HT-29 (cell line): Measurements from ENCODE around the gene STRIP1. TPM values are rescaled to one million over a fixed set of nuclear protein-coding genes. Genes with fewer than 3 reads are reported as not detected.
A peak's percentile ranks its signal among the peaks of the same experiment; 100 is the strongest.
"Not testable (repeated sequence)": the region's sequence is repeated elsewhere in the genome, so short reads cannot be mapped to it uniquely, and the experiment has no call there.

ENCODE experiments used
- DNase-seq: peaks from one replicate; pipeline ENCODE4 v3.0.0-alpha.2; 2015; ENCODE audit warnings: low spot score
- total RNA-seq: library from RNA; depleted of rRNA; stranded (reverse); fragments of >200 nt; shearing (Covaris generic); gene quantifications from 2 replicates; pipeline ENCODE4 v1.2.3, GENCODE V29; 2014

The STRIP1 gene
- total RNA-seq, 1 experiment from 2014 or later, result 24.1 TPM

DNA sequence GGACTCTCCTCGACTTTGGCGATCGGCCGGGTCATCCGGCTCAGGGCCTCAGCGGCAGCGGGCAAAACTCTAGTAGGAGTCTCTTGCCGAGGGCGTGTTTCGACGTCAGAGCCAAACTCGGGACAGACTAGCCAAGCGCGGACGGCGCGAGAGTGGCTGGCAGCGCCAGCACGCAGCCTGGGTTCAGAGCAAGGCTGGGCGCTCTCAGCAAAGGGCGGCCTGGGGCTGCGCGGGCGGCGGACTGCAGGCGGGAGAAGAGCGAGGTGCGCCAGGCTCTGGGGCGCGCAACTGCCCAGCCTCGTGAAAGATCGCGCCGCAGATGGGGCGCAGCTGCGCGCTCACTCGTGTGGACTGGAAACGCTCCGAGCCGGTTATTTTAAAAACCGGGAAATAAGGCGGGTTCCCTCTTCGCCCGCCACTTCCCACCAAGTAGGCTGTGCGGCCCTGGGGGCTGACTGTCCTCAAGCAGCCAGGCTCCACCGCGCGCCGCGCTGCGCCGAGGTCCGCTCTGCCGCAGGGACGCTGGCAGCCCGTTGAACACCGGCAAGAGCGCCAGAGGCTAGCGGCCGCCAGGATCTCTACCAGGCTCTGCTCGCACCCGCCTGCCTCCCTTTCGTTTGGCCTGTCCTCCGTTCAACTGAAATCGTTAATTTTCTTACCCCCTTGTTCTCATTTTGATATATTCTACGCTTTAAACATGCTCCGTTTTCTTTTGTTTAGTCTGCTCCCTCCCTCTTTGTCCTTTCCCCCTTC lies 33.6 kb downstream of the STRIP1 start:
- no peak for DNase-seq

- no peak for DNase-seq
Observed at GRCh38 chr1:110068646-110069403, 34.4 kb downstream of the STRIP1 start.

- DNase-seq, result no peak
Observed at GRCh38 chr1:110069404-110070281, 35.2 kb downstream of the STRIP1 start.

- DNase-seq, result no peak
Observed at GRCh38 chr1:110070282-110070669, 35.9 kb downstream of the STRIP1 start.

- DNase-seq, result no peak
Observed at GRCh38 chr1:110070671-110071242, 36.3 kb downstream of the STRIP1 start, which contains the start of gene ALX3. ALX3 (minus strand) TSS chr1:110070672; CDS start chr1:110070612, 60 bp downstream.

DNA sequence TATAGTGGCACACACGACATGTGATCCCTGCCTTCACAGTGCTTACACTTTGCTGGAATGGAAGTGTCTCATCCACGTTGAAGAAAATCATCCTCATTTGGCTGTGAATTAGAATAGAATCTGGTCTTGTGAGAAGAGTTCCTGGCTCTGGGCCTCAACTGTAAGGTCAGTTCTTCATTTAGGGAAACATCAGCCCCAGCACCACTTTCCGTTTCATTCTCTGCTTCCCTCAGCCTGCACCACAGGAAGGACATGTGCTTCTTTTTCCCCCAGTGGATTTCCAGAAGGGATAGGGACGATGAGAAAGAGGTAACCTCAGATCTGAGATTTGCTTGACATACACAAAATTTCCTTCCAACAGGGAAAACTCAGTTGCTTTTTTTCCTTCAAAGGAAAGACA lies 39.7 kb downstream of the STRIP1 start:
- no peak for DNase-seq

DNA sequence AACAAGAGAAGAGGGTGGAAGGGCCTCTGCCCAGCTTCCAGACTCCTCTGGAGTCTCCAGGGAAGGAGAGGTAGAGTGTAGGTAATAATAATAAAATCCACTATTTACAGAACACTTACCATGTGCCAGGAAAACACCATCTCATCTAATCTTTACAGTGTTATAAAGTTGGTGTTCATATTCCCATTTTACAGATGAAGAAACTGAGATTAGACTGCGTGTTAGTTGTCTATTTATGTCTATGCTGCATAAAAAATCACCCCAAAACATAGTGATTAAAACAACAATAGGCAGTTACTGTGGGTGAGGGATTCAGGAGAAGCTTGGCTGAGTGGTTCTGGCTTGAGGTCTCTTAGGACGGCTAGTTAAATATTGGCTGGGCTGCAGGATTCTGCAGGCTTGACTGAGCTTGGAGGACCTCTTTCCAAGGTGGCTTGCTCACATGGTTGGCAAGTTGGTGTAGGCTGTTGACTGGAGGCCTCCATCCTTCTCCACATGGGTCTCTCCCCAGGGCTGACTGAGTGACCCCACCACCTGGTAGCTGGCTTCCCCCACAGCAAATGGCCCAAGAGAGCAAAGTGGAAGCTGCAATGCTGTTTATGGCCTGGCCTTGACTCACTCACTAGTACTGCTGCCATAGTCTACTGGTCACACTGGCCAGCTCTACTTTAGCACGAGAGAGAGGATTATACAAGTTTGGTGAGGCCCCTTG lies 42.5 kb downstream of the STRIP1 start:
- no peak for DNase-seq

- DNase-seq, result not testable (repeated sequence)
Observed at GRCh38 chr1:110079995-110080394, 45.6 kb downstream of the STRIP1 start.

GRCh38 chr1:110081061-110081460 lies 46.6 kb downstream of the STRIP1 start:
- DNase-seq, result no peak

- DNase-seq, result no peak
Observed at GRCh38 chr1:110082477-110082876, 48.1 kb downstream of the STRIP1 start.

- no peak for DNase-seq
Observed at GRCh38 chr1:110083061-110083865, 48.8 kb downstream of the STRIP1 start.

DNA sequence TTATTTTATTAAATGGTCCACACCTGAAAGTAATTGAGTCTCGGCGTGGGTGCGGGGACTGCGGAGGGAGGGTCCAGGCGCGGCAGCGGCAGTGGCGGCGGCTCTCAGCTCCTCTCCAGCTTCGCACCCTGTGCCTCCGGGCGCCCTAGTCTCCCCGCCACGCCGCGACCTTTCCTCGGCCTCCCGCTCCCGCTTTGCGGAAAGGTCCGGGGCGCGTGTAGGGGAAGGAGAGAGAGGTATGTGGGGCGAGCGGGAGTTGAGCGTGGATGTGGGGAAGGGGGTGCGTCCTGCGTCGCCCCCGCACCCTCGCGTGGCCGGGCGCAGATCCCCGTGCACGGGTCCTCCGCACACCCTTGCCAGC lies 49.4 kb downstream of the STRIP1 start:
- DNase-seq, result no peak

GRCh38 chr1:110084227-110085078 lies 50.0 kb downstream of the STRIP1 start:
- DNase-seq, result no peak

DNA sequence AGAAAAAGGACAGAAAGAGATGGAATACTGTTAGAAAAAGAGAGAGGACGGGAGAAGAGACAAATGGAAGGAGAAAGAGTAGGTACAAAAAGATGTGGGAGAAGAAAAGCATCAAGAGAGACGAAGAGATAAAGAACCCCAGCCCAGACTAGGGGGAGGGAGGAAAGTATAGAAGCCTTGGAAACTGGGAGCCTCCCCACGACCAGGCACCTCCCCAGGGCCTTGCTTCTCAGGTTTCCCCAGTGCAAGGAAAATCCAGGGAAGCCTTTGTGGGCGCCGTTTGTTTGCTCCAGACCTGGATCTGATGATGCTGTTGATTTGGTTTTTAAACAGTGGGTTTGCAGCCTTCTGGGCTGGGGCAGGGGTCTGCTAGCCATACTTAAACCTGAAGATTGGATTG lies 51.2 kb downstream of the STRIP1 start:
- DNase-seq, result no peak

GRCh38 chr1:110086961-110087360 lies 52.5 kb downstream of the STRIP1 start:
- DNase-seq, result no peak

- DNase-seq, result peak; percentile 74
Observed at GRCh38 chr1:110087812-110088738, 53.7 kb downstream of the STRIP1 start.

- DNase-seq, result no peak
Observed at GRCh38 chr1:110088739-110089316, 54.4 kb downstream of the STRIP1 start.
